Activated gamma-delta T cell (primary cell): ENCODE measurements around the gene HDAC6.
"Not testable (repeated sequence)": the region's sequence is repeated elsewhere in the genome, so short reads cannot be mapped to it uniquely, and the experiment has no call there.

Experiments
- DNase-seq: peaks from one replicate; lab custom pipeline; 2025; lab: John Stamatoyannopoulos, UW

The HDAC6 gene

GRCh38 chrX:48789366-48790220, 12.3 kb upstream of the HDAC6 start:
- DNase-seq: no peak

DNA sequence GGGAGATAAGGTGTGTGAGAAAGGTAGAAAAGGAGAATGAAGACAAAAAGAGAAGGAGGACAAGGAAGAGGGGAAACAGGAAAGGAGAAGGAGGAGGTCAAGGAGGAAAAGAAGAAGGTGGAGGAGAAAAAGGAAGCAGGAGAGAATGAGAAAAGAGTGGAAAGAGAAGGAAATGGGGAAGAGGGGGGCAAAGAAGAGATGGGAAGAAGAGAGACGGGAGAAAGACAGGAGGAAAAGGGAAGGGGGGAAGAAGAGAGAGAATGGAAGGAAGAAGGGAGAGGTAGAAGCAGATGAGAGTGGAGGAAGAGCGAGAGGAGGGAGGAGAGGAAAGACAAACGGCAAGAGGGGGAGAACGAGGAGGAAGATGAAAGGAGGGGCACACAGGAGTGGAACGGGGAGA, 11.4 kb upstream of the HDAC6 start:
- DNase-seq: no peak

GRCh38 chrX:48791063-48791820, 10.6 kb upstream of the HDAC6 start:
- no peak for DNase-seq

DNA sequence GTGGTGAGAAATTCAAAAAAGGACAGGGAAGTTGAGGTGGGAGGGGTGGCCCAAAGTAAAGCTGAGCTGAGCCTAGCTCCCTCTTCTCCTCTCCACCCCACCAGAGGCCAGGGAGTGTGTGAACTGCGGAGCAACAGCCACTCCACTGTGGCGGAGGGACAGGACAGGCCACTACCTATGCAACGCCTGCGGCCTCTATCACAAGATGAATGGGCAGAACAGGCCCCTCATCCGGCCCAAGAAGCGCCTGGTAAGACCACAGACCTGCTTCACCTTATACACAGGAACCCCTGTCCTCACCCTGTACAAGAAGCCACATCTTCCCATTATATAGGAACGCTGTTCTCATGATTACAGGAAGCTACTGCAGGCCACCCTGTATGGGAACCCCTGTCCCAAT, 9.6 kb upstream of the HDAC6 start:
- no peak for DNase-seq

GRCh38 chrX:48793935-48794334, 7.9 kb upstream of the HDAC6 start:
- DNase-seq: no peak

GRCh38 chrX:48794340-48794910, 7.4 kb upstream of the HDAC6 start:
- DNase-seq: no peak

GRCh38 chrX:48794911-48795515, 6.9 kb upstream of the HDAC6 start:
- no peak for DNase-seq

GRCh38 chrX:48798318-48798717, 3.5 kb upstream of the HDAC6 start:
- DNase-seq: no peak

DNA sequence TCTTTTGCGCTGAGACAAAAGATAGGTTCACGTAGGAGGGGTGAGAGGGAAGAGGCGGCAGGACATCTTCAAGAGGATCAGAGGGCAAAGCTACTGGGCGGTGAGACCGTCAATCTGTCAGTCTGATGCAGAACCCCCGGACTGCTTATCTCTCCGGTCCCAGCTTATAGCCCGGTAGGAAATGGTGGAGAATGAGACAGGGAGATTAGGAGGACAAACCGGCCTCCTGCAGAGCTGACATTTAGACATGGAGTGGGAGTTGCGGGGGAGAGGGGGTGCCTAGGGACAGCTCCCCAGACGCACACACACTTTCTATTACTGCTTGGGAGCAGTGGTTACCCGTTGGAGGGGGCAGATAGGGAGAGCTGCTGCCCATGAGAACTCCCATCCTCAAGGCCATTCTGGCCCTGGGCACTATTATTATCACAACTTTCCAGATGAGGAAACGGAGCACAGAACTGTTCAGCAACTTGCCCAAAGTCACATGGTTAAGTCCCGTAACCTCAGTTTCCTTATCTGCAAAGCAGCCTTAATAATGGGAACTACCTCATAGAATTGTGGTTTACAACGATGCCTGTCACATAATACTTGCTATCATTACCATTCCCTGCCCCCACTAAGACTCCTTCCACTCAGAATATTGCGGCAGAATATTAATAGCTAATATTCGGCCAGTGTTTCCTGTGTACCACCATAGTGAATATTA, 1.1 kb upstream of the HDAC6 start:
- no peak for DNase-seq

- DNase-seq: peak; percentile 25
These were observed 430 bp downstream of the HDAC6 start for GRCh38 chrX:48802089-48802904.

DNA sequence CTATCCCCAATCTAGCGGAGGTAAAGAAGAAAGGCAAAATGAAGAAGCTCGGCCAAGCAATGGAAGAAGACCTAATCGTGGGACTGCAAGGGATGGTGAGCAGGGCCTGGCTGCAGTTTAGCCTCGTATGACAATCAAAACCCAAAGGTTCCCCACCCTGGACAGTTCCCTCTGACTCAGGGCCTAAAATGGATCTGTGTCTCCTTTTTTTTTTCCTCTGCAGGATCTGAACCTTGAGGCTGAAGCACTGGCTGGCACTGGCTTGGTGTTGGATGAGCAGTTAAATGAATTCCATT, 986 bp downstream of the HDAC6 start:
- DNase-seq: no peak

- DNase-seq: no peak
These were observed 4.2 kb downstream of the HDAC6 start for GRCh38 chrX:48806081-48806480.

DNA sequence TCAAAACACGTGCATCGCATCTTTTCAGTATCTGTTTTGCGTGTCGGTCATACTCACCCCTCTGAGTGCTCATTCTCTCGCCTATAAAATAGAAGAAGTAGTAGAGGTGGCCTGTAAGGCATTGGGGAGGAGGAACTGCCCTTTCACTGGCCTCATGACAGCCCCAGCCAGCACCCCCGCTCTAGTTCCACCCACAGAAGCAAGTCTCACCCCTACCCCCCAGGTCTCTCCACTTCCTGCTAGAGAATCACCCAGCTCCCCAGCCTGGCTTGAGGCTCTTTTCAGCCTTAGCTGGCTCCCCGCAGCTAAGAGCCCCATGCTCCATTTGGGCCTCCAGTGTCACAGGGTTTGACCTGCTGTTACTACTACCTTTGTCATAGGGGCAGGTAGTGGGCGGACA, 11.8 kb downstream of the HDAC6 start:
- no peak for DNase-seq

DNA sequence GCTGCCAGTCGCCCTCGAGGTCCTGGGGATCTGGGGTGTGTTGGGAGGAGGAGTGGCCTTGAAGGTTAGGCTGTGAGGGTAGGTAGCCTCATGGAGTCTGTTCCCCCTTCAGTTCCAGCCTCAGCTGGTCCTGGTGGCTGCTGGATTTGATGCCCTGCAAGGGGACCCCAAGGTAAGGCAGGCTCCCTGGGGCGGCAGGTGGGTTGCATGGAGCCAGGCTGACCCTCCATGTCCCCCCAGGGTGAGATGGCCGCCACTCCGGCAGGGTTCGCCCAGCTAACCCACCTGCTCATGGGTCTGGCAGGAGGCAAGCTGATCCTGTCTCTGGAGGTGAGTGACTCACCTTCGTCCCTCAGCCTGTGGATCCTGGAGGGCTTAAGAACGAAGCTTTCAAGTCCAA, 12.9 kb downstream of the HDAC6 start:
- no peak for DNase-seq

GRCh38 chrX:48815266-48815665, 13.4 kb downstream of the HDAC6 start:
- no peak for DNase-seq

DNA sequence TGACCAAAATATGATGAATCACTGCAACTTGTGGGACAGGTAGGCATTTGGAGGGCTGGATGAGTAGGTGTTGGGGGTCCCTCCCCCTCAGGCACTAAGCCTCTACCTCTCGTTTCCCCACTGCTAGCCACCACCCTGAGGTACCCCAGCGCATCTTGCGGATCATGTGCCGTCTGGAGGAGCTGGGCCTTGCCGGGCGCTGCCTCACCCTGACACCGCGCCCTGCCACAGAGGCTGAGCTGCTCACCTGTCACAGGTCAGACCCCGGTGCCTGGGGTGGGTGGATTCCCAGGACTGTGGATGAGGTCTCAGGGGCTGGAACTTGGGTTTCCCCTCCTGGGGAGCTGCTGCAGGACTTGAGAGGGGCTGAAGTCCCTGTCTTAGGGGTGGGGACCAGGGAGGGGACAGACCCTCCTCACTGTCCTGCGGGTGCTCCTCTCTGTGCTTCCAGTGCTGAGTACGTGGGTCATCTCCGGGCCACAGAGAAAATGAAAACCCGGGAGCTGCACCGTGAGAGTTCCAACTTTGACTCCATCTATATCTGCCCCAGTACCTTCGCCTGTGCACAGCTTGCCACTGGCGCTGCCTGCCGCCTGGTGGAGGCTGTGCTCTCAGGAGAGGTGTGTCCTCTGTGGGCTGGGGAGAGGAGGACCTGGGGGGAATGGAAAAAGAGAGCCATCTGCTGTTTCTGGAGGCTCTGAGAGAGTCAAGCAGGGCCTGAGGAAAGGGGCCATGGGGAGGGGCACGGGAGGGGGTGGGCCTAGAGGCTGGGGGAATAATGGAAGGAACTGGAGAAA, 14.3 kb downstream of the HDAC6 start:
- no peak for DNase-seq

DNA sequence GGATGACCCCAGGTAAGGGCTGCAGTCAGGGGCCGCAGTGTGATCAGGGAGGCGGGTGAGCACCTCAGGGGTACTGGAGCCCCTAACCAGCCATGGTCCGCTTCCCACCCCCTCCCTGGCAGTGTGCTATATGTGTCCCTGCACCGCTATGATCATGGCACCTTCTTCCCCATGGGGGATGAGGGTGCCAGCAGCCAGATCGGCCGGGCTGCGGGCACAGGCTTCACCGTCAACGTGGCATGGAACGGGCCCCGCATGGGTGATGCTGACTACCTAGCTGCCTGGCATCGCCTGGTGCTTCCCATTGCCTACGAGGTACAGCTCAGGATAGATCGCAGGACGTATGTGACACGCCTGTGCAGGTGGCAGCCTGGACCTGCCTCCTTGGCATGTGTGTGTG, 16.2 kb downstream of the HDAC6 start:
- no peak for DNase-seq

DNA sequence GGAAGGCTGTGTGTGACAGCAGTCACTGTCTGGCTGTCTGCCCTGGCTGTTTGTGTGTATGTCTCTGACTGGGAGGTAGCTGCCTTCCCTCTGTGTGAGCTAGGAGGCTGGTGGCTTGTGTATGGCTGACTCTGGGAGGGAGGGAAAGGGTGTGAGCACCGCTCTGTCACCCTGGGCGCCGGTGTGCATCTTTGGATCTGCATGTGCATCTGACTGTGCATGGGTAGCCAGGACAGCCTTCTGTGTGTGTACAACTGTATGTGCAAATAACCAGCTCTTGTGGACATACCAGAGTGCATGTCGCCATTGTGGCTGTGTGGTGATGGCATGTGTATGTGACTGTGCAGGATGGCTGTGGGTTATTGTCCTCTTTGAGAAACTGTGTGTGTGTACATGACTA, 17.0 kb downstream of the HDAC6 start:
- no peak for DNase-seq

DNA sequence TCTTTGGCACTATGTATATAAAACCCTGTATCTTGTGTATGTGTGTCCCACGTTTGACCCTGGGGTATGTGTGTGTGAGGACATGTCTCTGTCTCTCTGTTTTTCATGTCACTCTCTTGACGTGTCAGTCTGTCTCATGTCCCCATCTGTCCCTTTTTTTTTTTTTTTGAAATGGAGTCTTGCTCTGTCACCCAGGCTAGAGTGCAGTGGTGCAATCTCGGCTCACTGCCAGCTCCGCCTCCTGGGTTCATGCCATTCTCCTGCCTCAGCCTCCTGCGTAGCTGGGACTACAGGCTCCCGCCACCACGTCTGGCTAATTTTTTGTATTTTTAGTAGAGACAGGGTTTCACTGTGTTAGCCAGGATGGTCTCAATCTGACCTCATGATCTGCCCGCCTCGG, 17.5 kb downstream of the HDAC6 start:
- not testable (repeated sequence) for DNase-seq

- DNase-seq: no peak
These were observed 21.2 kb downstream of the HDAC6 start for GRCh38 chrX:48823053-48823452.
